ENCODE measurements around the gene CHRNA9.

CHRNA9 gene

DNA sequence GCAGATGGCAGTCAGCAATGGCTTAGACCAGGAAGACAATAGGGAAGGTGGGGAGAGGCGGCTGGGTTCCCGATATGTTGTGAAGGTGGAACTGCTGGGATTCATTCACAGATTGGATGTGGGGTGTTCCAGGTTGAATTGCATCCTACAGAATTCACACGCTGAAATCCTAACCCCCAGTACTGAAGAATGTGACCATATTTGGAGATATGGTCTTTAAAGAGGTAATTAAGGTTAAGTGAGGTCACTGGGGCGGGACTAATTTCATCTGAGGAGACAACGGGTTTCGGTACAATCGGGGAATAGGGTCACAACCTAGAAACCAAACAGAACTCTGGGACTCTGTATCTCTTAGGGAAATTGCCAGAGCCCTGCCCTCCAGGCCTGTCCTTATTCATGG, 5.3 kb upstream of the CHRNA9 start:
- FAIRE-seq, result no peak
- no peak for DNase-seq (ENCODE audit: insufficient read length)
- no peak for TF ChIP-seq TAF1 (IDR thresholded peaks at IDR 0.05; ENCODE audit: borderline replicate concordance, low read depth, low read length)
- no peak for TF ChIP-seq POLR2AphosphoS5 (IDR thresholded peaks at IDR 0.05; ENCODE audit: low read depth, low read length)
- no peak for TF ChIP-seq POLR2A (IDR thresholded peaks at IDR 0.05; ENCODE audit: low read depth, low read length)

DNA sequence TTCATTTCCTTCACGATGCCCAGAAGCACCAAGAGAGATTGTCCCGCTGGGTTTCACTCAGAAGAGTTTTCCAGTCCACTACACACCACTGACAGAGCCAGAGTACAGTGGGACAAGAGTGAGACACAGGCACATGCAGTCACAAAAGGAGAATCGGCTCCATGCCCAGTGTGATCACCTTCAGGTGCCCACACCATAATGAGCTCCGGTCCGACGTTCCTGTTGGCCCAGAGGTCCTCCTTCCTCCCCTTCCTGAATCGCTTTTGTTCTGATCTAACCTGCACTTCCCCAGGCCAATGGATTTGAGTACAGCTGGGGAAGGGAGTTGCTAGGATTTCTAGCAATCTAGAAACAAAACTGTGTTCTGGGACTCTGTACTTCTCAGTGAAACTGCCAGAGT, 4.6 kb upstream of the CHRNA9 start:
- DNase-seq (ENCODE audit: insufficient read length) (no peak), FAIRE-seq (no peak)

DNA sequence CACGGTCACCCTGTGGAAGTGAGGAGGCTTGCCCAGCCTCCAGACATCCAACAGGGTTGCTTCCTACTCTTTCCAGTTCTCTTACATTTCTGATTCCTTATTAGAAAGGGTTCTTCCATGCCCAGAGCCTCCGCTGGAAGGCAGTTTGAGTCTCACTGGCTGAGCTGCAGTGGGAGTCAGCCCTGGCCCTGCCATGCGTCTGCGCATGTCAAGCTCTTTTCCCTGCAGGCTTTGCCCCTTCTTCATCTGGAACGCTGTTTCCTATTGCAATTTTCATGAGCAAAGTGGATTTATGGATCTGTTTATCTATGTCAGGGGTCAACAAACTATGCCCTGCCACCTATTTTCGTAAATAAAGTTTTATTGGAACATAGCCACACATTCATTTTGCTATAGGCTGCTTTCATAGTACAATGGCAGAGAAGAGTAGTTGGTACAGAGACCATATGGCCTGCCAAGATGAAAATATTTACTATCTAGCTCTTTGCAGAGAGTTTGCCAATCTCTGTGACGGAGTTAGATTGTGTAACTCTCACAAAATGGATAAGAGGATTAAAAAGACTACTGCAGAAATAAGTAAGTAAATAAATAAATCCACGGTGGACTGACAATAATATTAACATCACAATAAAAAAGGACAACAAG, 3.9 kb upstream of the CHRNA9 start:
- DNase-seq (ENCODE audit: insufficient read length) (no peak), FAIRE-seq (no peak)
- TF ChIP-seq POLR2AphosphoS5 (IDR thresholded peaks at IDR 0.05; ENCODE audit: low read depth, low read length) (no peak), TAF1 (IDR thresholded peaks at IDR 0.05; ENCODE audit: borderline replicate concordance, low read depth, low read length) (no peak), POLR2A (IDR thresholded peaks at IDR 0.05; ENCODE audit: low read depth, low read length) (no peak)

More for the DNA sequence above, 4.6 kb upstream of the CHRNA9 start:
- TF ChIP-seq POLR2AphosphoS5 (IDR thresholded peaks at IDR 0.05; ENCODE audit: low read depth, low read length) (no peak), TAF1 (IDR thresholded peaks at IDR 0.05; ENCODE audit: borderline replicate concordance, low read depth, low read length) (no peak), POLR2A (IDR thresholded peaks at IDR 0.05; ENCODE audit: low read depth, low read length) (no peak)

DNA sequence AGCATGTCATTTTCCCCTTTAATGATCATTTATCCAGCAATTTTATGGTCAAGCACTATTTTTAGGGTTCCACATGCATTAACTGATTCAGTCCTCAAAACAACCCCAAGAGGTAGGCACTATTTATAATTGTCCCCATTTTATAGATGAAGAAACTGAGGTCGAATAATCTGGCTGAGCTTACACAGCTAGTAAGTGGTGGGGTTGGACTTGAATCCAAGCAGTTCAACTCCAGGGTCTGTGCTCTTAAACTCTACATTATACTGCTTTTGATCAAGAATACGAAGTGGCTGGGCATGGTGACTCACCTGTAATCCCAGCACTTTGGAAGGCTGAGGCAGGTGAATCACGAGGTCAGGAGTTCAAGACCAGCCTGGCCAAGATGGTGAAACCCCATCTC, 3.2 kb upstream of the CHRNA9 start:
- DNase-seq (ENCODE audit: insufficient read length) (no peak), FAIRE-seq (no peak)
- TF ChIP-seq POLR2AphosphoS5 (IDR thresholded peaks at IDR 0.05; ENCODE audit: low read depth, low read length) (no peak), TAF1 (IDR thresholded peaks at IDR 0.05; ENCODE audit: borderline replicate concordance, low read depth, low read length) (no peak), POLR2A (IDR thresholded peaks at IDR 0.05; ENCODE audit: low read depth, low read length) (no peak)

DNA sequence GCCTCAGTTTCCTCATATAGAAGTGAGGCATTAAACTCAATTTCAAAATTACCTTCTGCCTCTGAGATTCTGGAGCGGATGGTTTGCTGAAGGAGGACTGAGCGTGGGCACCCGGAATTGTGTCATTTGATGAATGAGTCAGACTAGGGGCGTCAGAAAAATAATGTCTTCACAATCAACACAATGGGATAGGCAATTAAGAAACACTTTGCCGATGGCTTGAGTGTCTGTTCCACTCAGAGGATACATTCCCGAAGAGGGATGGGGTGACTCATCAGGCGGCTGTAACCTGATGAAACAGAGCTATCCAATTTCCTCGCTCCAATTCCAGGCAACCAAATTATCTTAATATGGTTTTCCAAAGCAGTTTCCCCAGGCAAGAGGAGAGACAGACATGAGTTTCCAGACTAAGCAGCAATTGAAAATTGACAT, 1.2 kb upstream of the CHRNA9 start:
- FAIRE-seq (no peak), DNase-seq (ENCODE audit: insufficient read length) (no peak)
- TF ChIP-seq POLR2A (IDR thresholded peaks at IDR 0.05; ENCODE audit: low read depth, low read length) (no peak), TAF1 (IDR thresholded peaks at IDR 0.05; ENCODE audit: borderline replicate concordance, low read depth, low read length) (no peak), POLR2AphosphoS5 (IDR thresholded peaks at IDR 0.05; ENCODE audit: low read depth, low read length) (no peak)

DNA sequence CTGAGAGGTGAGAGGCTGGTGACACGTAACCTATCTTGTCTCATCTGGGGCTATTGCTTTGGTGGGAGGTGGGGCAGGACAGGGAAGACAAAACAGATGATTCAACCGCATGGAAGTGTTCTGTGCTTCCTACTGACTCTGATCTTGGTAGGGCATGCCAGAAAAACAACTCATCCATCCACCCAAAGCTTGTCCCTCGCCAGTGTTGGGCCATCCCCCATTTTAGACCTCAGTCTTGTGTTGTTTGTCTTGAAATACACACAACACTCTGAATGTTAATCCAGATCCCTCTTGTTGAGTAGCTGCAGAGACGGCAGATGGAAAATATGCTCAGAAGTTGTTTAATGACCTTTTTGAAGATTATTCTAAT, 377 bp downstream of the CHRNA9 start:
- no peak for DNase-seq (ENCODE audit: insufficient read length)
- no peak for TF ChIP-seq TAF1 (IDR thresholded peaks at IDR 0.05; ENCODE audit: borderline replicate concordance, low read depth, low read length)
- no peak for TF ChIP-seq POLR2AphosphoS5 (IDR thresholded peaks at IDR 0.05; ENCODE audit: low read depth, low read length)
- TF ChIP-seq POLR2A (IDR thresholded peaks at IDR 0.05; ENCODE audit: low read depth, low read length), result no peak
- FAIRE-seq, result no peak

DNA sequence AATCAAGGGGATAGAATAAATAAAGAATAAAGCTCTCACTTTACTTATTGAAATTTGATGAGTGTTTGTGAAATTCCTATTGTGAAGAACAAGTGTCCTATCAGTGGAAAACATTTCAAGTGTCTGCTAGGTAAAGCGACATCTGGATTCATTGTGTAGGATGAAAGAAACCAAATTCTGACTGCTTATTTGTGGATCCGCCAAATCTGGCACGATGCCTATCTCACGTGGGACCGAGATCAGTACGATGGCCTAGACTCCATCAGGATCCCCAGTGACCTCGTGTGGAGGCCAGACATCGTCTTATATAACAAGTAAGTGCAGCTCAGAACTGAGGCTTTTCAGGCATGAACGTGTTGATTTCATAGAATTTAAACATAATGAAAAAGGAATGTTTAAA, 1.9 kb downstream of the CHRNA9 start:
- TF ChIP-seq POLR2AphosphoS5 (IDR thresholded peaks at IDR 0.05; ENCODE audit: low read depth, low read length), result no peak
- DNase-seq (ENCODE audit: insufficient read length) (no peak), FAIRE-seq (no peak)

DNA sequence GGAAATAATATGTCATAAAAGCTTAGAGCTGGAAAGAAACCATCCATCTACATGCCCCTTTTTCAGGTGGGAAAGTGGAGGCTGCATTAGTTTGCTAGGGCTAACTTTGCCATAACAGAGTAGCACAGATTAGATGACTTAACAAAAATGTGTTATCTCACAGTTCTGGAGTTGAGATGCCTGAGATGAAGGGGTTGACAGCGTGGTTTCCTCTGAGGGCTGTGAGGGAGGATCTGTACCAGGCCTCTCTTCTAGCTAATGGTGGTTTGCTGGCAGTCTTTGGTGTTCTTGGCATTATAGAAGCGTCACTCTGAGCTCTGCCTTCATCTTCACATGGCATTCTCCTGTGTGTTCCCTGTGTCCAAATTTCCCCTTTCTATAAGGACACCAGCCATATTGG, 2.4 kb downstream of the CHRNA9 start:
- FAIRE-seq (no peak), DNase-seq (ENCODE audit: insufficient read length) (no peak)
- no peak for TF ChIP-seq TAF1 (IDR thresholded peaks at IDR 0.05; ENCODE audit: borderline replicate concordance, low read depth, low read length)
- TF ChIP-seq POLR2AphosphoS5 (IDR thresholded peaks at IDR 0.05; ENCODE audit: low read depth, low read length), result no peak
- TF ChIP-seq POLR2A (IDR thresholded peaks at IDR 0.05; ENCODE audit: low read depth, low read length), result no peak

DNA sequence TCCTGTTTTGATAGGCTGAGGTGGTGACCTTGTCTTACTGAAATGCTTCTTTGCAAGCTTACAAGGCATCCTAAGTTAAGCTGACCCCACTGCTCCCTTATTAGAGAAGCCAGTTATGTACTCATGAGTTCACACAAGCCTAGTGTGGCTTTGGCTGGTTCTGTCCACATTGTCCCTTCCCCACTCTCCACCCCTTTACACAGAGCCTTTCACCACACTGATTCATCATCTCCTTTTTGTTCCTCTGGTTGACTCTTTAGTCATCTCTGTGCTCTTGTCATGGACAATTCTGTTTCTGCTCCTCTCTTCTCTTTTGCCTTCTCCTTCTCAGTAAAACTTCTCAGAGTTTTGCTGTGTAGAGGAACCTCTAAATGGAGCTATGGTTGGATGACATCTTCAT, 4.9 kb downstream of the CHRNA9 start:
- TF ChIP-seq POLR2AphosphoS5 (IDR thresholded peaks at IDR 0.05; ENCODE audit: low read depth, low read length) (no peak), TAF1 (IDR thresholded peaks at IDR 0.05; ENCODE audit: borderline replicate concordance, low read depth, low read length) (no peak), POLR2A (IDR thresholded peaks at IDR 0.05; ENCODE audit: low read depth, low read length) (no peak)
- FAIRE-seq (no peak), DNase-seq (ENCODE audit: insufficient read length) (no peak)

DNA sequence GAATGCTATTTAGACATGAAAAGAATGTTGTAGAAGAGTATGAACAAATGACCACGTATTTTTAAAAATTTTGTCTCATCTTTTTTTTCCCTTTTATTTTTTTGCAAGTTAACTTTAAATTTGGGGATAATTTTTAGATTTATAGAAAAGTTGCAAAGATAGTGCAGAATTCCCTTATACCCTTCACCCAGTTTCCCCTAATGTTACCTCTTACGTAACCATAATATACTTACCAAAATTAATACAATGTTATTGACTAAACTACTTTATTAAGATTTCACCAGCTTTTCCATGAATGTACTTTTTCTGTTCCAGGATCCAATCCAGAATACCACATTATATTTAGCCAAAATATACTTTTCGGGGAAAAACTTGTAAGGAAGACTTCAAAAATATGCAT, 12.3 kb downstream of the CHRNA9 start:
- no peak for FAIRE-seq
- no peak for TF ChIP-seq TAF1 (IDR thresholded peaks at IDR 0.05; ENCODE audit: borderline replicate concordance, low read depth, low read length)
- no peak for TF ChIP-seq POLR2AphosphoS5 (IDR thresholded peaks at IDR 0.05; ENCODE audit: low read depth, low read length)
- no peak for TF ChIP-seq POLR2A (IDR thresholded peaks at IDR 0.05; ENCODE audit: low read depth, low read length)

DNA sequence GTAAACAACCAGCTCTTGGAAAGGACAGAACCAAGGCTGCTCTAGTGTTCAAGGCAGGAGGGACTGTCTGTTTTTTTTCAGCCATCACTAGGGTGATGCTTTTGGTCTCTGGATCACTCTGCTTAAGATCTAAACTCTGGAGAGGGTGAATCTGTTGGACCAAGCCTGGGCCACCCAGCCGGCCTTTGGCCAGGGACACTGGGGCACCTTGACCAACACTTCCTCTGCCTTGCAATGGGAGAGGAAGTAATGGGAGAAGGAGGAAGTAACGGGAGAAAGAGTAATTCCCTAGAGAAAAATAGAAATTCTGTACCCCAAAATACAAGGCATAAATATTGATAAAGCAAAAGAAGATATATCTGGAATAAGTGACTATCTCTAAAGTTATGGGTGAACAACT, 12.9 kb downstream of the CHRNA9 start:
- TF ChIP-seq POLR2AphosphoS5 (IDR thresholded peaks at IDR 0.05; ENCODE audit: low read depth, low read length) (no peak), TAF1 (IDR thresholded peaks at IDR 0.05; ENCODE audit: borderline replicate concordance, low read depth, low read length) (no peak)
- DNase-seq (ENCODE audit: insufficient read length) (no peak), FAIRE-seq (no peak)

More for the DNA sequence above, 12.3 kb downstream of the CHRNA9 start:
- DNase-seq (ENCODE audit: insufficient read length), result no peak

DNA sequence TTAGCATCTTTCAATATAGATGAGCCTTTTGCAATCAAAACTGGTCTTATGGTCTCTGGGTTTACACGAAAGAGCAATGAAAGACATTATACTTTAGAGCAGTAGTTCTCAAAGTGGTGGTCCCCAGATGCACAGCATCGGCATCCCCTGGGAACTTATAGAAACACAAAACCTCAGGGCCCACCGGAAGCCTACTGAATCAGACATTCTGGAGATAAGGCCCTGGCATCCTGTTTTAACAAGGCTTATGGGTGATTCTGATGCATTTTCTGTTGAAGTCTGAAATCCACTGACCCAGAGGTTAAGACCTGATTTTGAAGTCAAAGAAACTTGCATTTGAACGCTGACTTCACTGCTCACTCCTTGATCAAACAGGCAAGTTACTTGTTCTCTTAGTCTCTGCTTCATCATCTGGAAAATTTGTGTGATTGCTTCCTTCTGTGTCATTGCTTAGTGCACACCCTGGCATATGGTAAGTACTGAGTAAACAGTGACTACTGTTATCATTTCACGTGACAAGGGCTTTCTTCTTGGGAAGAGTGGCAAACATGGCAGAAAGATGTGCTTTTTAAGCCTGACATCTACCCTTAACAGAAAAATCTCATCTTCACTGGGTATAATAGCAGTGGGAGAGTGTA, 14.5 kb downstream of the CHRNA9 start:
- TF ChIP-seq POLR2AphosphoS5 (IDR thresholded peaks at IDR 0.05; ENCODE audit: low read depth, low read length) (no peak), TAF1 (IDR thresholded peaks at IDR 0.05; ENCODE audit: borderline replicate concordance, low read depth, low read length) (no peak), POLR2A (IDR thresholded peaks at IDR 0.05; ENCODE audit: low read depth, low read length) (no peak)
- DNase-seq (ENCODE audit: insufficient read length), result no peak

More for the DNA sequence above, 14.5 kb downstream of the CHRNA9 start:
- no peak for FAIRE-seq

All from GM12892 (cell line).